ENCODE data around the gene RENBP. TPM values are rescaled to one million over a fixed set of nuclear protein-coding genes. Genes with fewer than 3 reads are reported as not detected.

RENBP gene
- total RNA-seq, 1 experiment from 2014 or later = 0.11 TPM

DNA sequence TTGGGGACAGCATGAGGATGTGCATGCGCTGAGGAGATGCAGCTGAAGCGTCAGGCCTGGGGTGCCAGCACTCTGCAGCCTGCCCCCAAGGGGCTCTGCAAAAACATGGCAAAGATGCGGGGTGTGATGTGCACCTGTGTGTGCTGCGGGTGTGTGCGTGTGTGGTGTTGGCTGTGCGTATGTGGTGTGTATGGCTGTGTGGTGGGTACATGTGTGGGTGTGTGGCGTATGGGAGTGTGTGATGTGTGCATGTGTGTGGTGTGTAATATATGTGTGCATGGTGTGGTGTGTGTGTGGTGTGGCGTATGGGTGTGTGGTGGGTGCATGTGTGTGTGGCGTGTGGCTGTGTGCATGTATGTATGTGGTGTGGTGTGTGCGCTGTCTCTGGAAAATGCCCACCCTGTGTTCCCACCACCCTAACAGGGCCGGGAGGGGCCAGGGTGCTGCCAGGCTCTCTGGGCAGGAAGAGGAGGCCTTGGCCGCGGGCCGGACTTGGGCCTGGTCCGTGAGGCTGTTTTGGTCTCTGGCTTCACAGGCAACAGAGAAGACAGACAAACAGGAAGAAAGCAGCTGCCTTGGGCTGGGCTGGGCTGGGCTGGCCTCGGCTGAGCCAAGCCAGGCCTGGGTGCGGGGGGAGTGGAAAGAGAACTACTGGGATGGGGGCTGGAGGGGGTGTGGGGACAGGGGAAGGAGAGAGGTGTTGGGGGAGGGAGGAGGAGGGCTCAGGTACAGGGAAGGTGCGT, 41.0 kb downstream of the RENBP start:
- no peaks in the 10 kb centered on the region for H3K9me3 ChIP-seq (replicated peaks)
- peaks cover 4% of the 10 kb centered on the region; the same call in 1 of the 2 replicates for H3K4me1 ChIP-seq (replicated peaks)
- no peak overlapping the region for H3K27ac ChIP-seq
- H3K27me3 ChIP-seq (replicated peaks) = no peaks in the 10 kb centered on the region
- H3K36me3 ChIP-seq = no peaks in the 10 kb centered on the region
- H3K4me3 ChIP-seq = no peak overlapping the region
- no peak for DNase-seq (ENCODE audit: low read depth in 1 of 2, low spot score in 2 of 2)

DNA sequence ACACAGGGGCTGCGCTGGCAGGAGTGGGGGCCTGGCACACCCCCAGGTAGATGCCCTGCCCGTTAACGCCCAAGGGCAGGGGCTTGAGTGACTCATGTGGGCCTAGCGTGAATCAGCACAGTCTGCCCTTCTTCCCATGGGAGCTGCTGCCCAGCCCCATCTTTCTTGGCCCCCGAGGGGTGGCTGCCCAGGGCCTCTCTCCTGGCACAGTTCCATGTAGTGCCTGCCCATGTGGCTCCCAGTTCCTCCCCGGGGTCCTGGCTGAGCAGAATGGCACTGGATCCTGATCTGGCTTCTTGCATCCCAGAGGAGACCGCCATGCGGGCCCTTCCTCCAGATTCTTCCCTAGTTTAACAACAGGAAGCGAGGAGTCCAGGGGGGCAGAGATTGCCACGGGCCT, 42.1 kb downstream of the RENBP start:
- no peak for DNase-seq (ENCODE audit: low read depth in 1 of 2, low spot score in 2 of 2)
- H3K4me3 ChIP-seq = no peak overlapping the region
- H3K36me3 ChIP-seq = no peaks in the 10 kb centered on the region
- H3K9me3 ChIP-seq (replicated peaks) = no peaks in the 10 kb centered on the region
- H3K27me3 ChIP-seq (replicated peaks) = no peaks in the 10 kb centered on the region
- no peak overlapping the region for H3K27ac ChIP-seq
- peaks cover 4% of the 10 kb centered on the region; the same call in 1 of the 2 replicates for H3K4me1 ChIP-seq (replicated peaks)

DNA sequence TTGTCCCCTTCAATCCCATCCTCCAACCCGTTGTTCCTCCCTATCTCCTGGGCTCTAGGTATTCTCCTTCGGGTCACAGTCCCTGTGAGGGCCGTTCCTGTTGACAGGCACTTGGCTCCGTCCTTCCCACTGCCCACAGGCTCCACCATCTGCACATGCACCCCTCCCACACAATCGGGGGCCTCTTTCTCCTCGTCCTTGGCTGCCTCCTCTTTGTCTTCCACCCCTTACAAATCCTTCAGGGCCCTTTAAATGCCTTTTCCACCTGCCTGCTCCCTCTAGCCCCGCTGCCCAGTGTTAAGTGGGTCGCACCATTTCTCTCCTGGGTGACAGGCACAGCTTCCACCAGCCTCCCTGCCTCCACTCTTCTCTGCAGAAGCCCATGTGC, 42.7 kb downstream of the RENBP start:
- Histone ChIP-seq H3K27me3 (replicated peaks) (no peaks in the 10 kb centered on the region), H3K9me3 (replicated peaks) (no peaks in the 10 kb centered on the region), H3K27ac (no peak overlapping the region), H3K4me3 (no peak overlapping the region), H3K4me1 (replicated peaks) (peaks cover 4% of the 10 kb centered on the region; the same call in 1 of the 2 replicates), H3K36me3 (no peaks in the 10 kb centered on the region)
- DNase-seq (ENCODE audit: low read depth in 1 of 2, low spot score in 2 of 2) = no peak

DNA sequence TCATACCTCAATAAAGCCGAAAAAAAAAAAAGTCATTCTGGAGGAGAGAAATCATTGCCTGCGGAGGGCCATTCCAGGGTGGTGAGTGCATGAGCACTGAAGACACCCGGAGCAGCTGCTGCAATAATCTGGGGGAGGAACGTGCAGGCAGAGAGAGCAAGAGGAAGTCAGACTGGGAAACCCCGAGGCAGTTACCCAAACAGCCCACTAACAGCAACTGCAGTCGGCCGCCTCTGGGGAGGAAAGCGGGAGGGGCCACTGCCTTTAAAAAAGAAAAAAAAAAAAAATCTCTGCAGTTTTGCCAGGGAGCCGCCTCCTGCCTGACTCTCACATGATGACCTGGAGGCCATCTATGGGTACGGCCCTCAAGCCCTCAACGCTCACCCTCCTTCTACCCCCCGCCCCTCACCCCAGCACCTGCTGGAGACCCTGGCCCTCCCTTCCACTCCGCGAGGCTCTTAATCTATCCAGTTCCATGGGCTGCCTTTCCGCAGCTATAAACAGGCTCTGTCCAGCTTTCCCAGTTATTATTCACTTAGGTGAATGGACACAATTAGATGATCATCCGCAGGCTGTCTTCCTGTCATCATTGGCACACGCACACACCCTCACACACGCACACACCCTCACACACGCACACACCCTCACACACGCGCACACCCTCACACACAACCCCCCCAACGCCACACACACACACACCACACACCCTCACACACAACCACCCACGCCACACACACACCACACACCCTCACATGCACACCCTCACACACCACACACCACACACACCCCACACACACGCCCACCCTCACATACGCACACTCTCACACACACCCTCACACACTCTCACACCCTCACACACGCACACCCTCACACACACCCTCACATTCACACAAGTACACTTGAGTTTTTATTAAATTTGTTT, 43.4 kb downstream of the RENBP start:
- Histone ChIP-seq H3K36me3 (no peaks in the 10 kb centered on the region), H3K4me3 (no peak overlapping the region), H3K27ac (no peak overlapping the region), H3K27me3 (replicated peaks) (no peaks in the 10 kb centered on the region), H3K9me3 (replicated peaks) (no peaks in the 10 kb centered on the region), H3K4me1 (replicated peaks) (peaks cover 4% of the 10 kb centered on the region; the same call in 1 of the 2 replicates)
- peak; percentile 31 to 59 for DNase-seq (ENCODE audit: low read depth in 1 of 2, low spot score in 2 of 2)

DNA sequence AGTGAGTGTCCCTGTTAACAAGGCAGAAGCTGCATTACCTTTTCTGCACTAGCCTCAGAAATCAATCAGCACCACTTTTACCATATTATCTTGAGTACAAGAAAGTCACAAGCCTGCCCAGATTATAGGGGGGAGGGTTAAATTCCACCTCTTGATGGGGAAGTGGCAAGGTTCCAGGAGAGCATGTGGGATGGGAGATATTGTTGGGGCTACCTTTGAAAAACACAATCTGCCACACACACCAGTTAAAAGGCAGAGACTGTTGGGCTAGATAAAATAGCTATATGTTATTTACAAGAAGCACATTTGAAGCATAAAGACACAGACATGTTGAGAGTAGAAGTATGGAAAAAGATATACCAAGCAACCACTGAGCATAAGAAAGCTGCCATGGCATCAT, 46.5 kb downstream of the RENBP start:
- H3K36me3 ChIP-seq = no peaks in the 10 kb centered on the region

DNA sequence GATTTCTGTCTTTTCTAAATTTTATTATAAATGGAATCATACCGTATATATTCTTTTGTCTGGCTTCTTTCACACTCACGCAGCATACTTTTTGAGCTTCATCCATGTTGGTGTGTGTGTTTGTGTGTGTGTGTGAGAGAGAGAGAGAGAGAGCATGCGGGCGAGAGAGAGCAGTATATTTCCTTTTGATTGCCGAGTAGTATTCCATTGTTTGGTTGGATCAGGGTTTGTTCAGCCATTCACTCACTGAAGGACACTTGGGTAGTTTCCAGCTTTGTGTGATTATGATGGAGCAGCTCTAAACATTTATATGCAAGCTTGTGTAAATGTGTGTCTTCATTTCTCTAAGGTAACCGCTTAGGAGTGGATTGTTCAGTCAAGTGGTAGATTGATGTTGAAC, 55.3 kb downstream of the RENBP start:
- Histone ChIP-seq H3K36me3 (no peaks in the 10 kb centered on the region), H3K9me3 (replicated peaks) (no peaks in the 10 kb centered on the region), H3K27ac (no peak overlapping the region), H3K27me3 (replicated peaks) (peaks cover 9% of the 10 kb centered on the region; the same call in 1 of the 2 replicates), H3K4me3 (no peak overlapping the region), H3K4me1 (replicated peaks) (no peaks in the 10 kb centered on the region)
- DNase-seq (ENCODE audit: low read depth in 1 of 2, low spot score in 2 of 2) = no peak

More for the DNA sequence above, 46.5 kb downstream of the RENBP start:
- no peak for DNase-seq (ENCODE audit: low read depth in 1 of 2, low spot score in 2 of 2)
- no peaks in the 10 kb centered on the region for H3K9me3 ChIP-seq (replicated peaks)
- no peaks in the 10 kb centered on the region for H3K27me3 ChIP-seq (replicated peaks)
- H3K4me1 ChIP-seq (replicated peaks) = peaks cover 4% of the 10 kb centered on the region; the same call in 1 of the 2 replicates
- H3K4me3 ChIP-seq = no peak overlapping the region
- H3K27ac ChIP-seq = no peak overlapping the region

DNA sequence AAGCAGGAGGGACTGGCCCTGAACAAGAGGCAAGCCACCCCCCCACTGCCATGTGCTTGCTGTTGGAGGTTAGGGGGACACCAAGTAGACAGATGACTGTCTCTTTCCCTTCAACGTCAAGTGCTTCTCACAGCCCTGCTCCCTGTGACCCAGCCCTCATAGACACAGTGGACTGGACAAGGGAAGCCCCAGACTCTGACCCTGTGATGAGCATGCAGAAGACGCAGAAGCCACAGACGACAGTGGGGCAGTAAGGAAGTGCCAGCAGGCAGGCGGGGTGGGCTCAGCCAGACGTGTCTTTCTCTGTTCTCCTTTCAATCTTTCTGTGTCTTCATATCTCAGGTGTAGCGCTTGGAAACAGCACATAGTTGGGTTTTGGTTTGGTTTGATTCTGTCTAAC, 56.1 kb downstream of the RENBP start:
- peaks cover 9% of the 10 kb centered on the region; the same call in 1 of the 2 replicates for H3K27me3 ChIP-seq (replicated peaks)
- DNase-seq (ENCODE audit: low read depth in 1 of 2, low spot score in 2 of 2) = no peak
- H3K4me3 ChIP-seq = no peak overlapping the region
- H3K36me3 ChIP-seq = no peaks in the 10 kb centered on the region
- no peak overlapping the region for H3K27ac ChIP-seq
- no peaks in the 10 kb centered on the region for H3K4me1 ChIP-seq (replicated peaks)
- H3K9me3 ChIP-seq (replicated peaks) = no peaks in the 10 kb centered on the region

DNA sequence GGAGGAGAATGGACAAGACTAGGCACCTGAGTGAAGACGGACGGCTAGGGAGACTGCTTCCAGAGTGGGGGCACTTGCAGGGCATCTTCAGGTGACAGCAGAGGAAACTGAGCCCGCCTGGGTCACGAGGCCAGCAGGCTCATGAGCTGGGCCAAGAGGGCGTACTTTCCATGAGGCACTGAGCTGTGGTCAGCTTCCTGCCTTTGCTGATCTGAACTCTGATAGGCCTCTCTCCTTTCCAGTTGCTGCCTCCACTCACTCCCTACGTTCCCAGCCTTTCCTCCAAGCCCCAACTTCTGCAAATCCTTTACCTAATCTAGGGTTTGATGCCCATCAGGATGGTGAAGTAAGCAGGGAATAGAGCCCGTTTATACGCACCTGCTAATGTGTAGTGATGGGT, 57.1 kb downstream of the RENBP start:
- H3K4me1 ChIP-seq (replicated peaks) = no peaks in the 10 kb centered on the region
- H3K27me3 ChIP-seq (replicated peaks) = peaks cover 9% of the 10 kb centered on the region; the same call in 1 of the 2 replicates
- no peaks in the 10 kb centered on the region for H3K9me3 ChIP-seq (replicated peaks)
- DNase-seq (ENCODE audit: low read depth in 1 of 2, low spot score in 2 of 2) = no peak
- H3K4me3 ChIP-seq = no peak overlapping the region
- H3K27ac ChIP-seq = no peak overlapping the region
- no peaks in the 10 kb centered on the region for H3K36me3 ChIP-seq

DNA sequence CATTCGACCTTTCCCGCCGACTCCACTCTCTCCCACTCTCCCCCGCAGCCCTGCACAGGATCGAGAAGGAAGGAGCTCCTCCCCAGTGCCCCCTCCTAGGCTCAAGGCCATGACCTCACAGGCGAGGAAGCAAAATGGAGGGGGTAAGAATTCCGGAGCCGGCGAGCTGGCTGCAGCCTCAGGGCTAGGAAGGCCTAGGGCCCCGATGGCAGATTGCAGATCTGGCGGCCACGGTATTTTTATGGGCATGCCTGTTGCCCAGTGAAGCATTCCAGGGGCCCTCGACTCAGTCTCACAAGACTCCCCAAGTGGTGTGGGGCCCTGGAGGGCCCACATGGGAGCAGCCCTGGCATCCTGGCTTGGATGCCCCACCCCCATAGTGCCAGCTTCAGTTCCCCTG, 57.5 kb downstream of the RENBP start:
- Histone ChIP-seq H3K27me3 (replicated peaks) (peaks cover 9% of the 10 kb centered on the region; the same call in 1 of the 2 replicates), H3K36me3 (no peaks in the 10 kb centered on the region), H3K27ac (no peak overlapping the region), H3K4me3 (no peak overlapping the region), H3K4me1 (replicated peaks) (no peaks in the 10 kb centered on the region), H3K9me3 (replicated peaks) (no peaks in the 10 kb centered on the region)
- no peak for DNase-seq (ENCODE audit: low read depth in 1 of 2, low spot score in 2 of 2)

DNA sequence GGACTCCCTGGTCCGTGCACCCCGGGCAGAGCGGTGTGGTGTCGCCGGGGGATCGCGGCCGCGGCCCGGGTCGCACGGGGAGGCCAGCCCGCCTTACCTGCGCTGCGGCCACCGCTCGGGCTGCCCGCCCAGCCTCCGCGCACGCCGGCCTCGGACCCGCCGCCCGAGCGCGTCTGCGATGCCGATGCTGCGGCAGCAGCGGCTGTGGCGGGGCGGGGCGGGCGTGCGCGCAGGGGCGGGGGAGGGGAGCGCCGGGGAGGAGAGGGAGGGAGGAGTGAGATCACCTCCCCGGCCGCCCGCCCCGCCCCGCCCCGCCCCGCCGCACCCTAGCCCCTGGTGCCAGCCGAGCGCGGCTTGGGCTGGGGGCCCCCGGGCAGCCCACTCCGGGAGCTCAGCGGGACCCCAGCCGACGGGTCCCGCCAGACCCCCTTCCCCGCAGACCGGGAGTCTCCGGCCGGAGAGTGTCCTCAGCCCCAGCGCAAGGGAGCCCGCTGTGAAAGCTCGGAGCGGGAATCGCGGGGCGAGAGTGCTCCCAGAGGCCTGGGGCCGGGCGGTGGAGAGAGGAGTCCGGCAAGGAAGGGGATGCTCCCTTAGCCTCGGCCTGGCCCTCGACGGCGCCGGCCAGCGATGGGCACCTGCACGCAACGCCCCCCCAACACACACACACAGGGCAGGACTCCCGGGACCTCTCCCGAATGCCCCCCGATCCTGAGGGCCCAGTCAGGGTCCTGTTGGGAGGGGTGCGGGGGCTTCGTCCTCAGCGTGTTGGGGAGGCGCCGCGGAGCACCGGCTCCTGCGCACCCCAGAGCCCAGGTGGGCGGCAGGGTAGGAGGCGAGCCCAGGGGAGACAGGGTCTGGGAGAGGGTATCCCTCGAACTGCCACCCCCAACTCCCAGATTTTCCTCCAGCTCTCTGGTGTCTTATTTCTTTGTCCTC, 58.2 kb downstream of the RENBP start, which contains the start of gene L1CAM:
Gene L1CAM, minus strand, starts transcription at position 206 of the 936 bp plus-strand sequence. CDS start 10,337 bp downstream, outside the sequence.
- Histone ChIP-seq H3K4me1 (replicated peaks) (no peaks in the 10 kb centered on the region), H3K4me3 (no peak within 1 kb of the TSS), H3K27ac (no peak within 1 kb of the TSS), H3K27me3 (replicated peaks) (peaks cover 9% of the 10 kb centered on the region; the same call in 1 of the 2 replicates), H3K9me3 (replicated peaks) (no peaks in the 10 kb centered on the region), H3K36me3 (no peaks in the 10 kb centered on the region)
- no peak for DNase-seq (ENCODE audit: low read depth in 1 of 2, low spot score in 2 of 2)

Data from SJSA1 (cell line).